SK-N-MC (cell line): ENCODE results near the gene CCDC110.

Source experiments
- EZH2 ChIP-seq: fragments of 200-600 bp; sonication (generic); IDR thresholded peaks from one replicate; pipeline ENCODE4 v1.6.1; 2017; ENCODE audit warnings: antibody characterized with exemption
- POLR2AphosphoS5 ChIP-seq: IDR thresholded peaks from 2 replicates; pipeline ENCODE4 v1.6.1; 2012; ENCODE audit warnings: mild to moderate bottlenecking, low read depth, low read length, borderline replicate concordance

DNA sequence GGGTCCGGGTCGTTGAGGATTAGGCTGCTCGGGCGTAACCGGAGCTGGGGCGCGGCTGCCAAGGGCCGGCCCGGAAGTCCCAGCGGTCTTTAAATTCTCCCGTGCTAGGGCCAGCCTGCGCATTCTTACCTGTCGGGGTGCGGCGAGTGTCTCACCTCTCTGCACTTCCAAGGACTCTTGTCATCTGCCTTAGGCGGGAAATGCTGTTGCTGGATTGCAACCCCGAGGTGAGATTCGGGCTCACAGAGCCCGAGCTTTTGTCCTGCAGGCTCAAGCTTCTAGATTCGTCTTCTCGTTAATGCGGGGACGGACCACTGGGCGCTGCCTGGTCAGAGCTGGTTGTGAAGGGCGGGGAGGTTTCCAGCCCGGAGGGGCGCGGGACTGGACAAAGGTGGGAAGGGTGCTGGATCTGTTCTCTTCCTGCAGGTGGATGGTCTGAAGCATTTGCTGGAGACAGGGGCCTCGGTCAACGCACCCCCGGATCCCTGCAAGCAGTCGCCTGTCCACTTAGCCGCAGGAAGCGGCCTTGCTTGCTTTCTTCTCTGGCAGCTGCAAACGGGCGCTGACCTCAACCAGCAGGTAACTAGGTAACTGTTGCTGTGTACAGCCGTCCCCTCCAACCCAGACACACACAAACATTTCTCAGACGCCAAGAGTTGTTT lies 74.7 kb downstream of the CCDC110 start, which contains the start of gene ANKRD37:
- no peak for TF ChIP-seq EZH2
- no peak for TF ChIP-seq POLR2AphosphoS5
